Measurements from ENCODE around the gene C1QB. TPM values are rescaled to one million over a fixed set of nuclear protein-coding genes. Genes with fewer than 3 reads are reported as not detected.
A peak's percentile ranks its signal among the peaks of the same experiment; 100 is the strongest.

The C1QB gene
- total and polyA plus RNA-seq, 4 donors: 93.9 to 335 (median 143) TPM

DNA sequence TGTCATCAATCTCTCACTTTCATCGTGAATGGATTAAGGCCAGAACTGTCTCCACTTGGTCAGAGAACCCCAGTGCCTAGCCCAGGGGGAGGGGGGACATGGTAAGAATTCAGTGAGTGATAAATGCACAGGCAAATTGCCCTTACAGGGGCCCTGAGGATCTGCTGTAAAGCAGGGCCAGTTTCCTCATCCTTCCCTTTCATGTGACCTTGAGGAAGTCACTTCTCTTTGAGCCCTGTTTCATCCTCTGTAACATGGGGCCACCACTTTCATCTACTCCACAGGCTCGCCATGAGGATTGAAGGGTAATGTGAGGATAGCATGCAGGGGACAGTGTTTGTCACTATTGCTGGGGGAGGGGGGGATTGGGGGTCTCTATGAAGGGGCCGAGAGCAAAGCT is 44.7 kb upstream of the C1QB start:
- no peak for DNase-seq (ENCODE audit: low spot score)
- peaks cover 0 to 2% (median 0%) of the 10 kb centered on the region in 4 donors for H3K9me3 ChIP-seq (ENCODE audit: control insufficient read depth in 4 of 4, low read length in 3 of 4)
- no peak for TF ChIP-seq FOXA2 (IDR thresholded peaks at IDR 0.05)
- TF ChIP-seq RAD21 (IDR thresholded peaks at IDR 0.05): no peak
- no peaks in the 10 kb centered on the region for H3K36me3 ChIP-seq (ENCODE audit: control insufficient read depth in 4 of 4, insufficient read depth in 3 of 4, low read depth in 1 of 4, low read length in 3 of 4)
- peaks cover 0 to 8% (median 6%) of the 10 kb centered on the region in 4 donors for H3K27me3 ChIP-seq (ENCODE audit: control insufficient read depth in 4 of 4, insufficient read depth in 4 of 4, low read length in 3 of 4)
- no peak overlapping the region for H3K9ac ChIP-seq (ENCODE audit: low read depth in 1 of 2, low read length in 2 of 2)
- WGBS: 65% methylated on average over 3 of the region's 3 CpGs
- H3K4me3 ChIP-seq (ENCODE audit: low read depth in 1 of 3, low read length in 3 of 3): no peak overlapping the region
- no peaks in the 10 kb centered on the region for H3K4me1 ChIP-seq (ENCODE audit: control insufficient read depth in 4 of 4, insufficient read depth in 4 of 4, low read length in 3 of 4)
- H3K27ac ChIP-seq (ENCODE audit: low read depth in 1 of 2, low read length in 2 of 2): no peak overlapping the region

GRCh38 chr1:22609291-22609690 is 43.7 kb upstream of the C1QB start:
- H3K27ac ChIP-seq (ENCODE audit: low read depth in 1 of 2, low read length in 2 of 2): no peak overlapping the region
- peaks cover 0 to 2% (median 0%) of the 10 kb centered on the region in 4 donors for H3K9me3 ChIP-seq (ENCODE audit: control insufficient read depth in 4 of 4, low read length in 3 of 4)
- no peak overlapping the region for H3K9ac ChIP-seq (ENCODE audit: low read depth in 1 of 2, low read length in 2 of 2)
- no peak for TF ChIP-seq GABPA (IDR thresholded peaks at IDR 0.05 in 1 of 2, conservative IDR thresholded peaks at IDR 0.05 in 1 of 2)
- TF ChIP-seq, protein P1, sequence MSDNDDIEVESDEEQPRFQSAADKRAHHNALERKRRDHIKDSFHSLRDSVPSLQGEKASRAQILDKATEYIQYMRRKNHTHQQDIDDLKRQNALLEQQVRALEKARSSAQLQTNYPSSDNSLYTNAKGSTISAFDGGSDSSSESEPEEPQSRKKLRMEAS (IDR thresholded peaks at IDR 0.05): no peak
- TF ChIP-seq RAD21 (IDR thresholded peaks at IDR 0.05): no peak
- no peak for TF ChIP-seq HNF4G (IDR thresholded peaks at IDR 0.05)
- TF ChIP-seq EGR1 (IDR thresholded peaks at IDR 0.05; ENCODE audit: low read depth in 2 of 2): no peak
- TF ChIP-seq HNF4A (conservative IDR thresholded peaks at IDR 0.05): no peak
- no peak for TF ChIP-seq FOXA1 (IDR thresholded peaks at IDR 0.05)
- TF ChIP-seq, protein P2, sequence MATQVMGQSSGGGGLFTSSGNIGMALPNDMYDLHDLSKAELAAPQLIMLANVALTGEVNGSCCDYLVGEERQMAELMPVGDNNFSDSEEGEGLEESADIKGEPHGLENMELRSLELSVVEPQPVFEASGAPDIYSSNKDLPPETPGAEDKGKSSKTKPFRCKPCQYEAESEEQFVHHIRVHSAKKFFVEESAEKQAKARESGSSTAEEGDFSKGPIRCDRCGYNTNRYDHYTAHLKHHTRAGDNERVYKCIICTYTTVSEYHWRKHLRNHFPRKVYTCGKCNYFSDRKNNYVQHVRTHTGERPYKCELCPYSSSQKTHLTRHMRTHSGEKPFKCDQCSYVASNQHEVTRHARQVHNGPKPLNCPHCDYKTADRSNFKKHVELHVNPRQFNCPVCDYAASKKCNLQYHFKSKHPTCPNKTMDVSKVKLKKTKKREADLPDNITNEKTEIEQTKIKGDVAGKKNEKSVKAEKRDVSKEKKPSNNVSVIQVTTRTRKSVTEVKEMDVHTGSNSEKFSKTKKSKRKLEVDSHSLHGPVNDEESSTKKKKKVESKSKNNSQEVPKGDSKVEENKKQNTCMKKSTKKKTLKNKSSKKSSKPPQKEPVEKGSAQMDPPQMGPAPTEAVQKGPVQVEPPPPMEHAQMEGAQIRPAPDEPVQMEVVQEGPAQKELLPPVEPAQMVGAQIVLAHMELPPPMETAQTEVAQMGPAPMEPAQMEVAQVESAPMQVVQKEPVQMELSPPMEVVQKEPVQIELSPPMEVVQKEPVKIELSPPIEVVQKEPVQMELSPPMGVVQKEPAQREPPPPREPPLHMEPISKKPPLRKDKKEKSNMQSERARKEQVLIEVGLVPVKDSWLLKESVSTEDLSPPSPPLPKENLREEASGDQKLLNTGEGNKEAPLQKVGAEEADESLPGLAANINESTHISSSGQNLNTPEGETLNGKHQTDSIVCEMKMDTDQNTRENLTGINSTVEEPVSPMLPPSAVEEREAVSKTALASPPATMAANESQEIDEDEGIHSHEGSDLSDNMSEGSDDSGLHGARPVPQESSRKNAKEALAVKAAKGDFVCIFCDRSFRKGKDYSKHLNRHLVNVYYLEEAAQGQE (IDR thresholded peaks at IDR 0.05): no peak
- no peak for TF ChIP-seq JUND (IDR thresholded peaks at IDR 0.05)
- H3K4me3 ChIP-seq (ENCODE audit: low read depth in 1 of 3, low read length in 3 of 3): no peak overlapping the region
- peaks cover 0 to 8% (median 4%) of the 10 kb centered on the region in 4 donors for H3K27me3 ChIP-seq (ENCODE audit: control insufficient read depth in 4 of 4, insufficient read depth in 4 of 4, low read length in 3 of 4)
- WGBS: 24% methylated on average over 6 of the region's 6 CpGs
- no peaks in the 10 kb centered on the region for H3K36me3 ChIP-seq (ENCODE audit: control insufficient read depth in 4 of 4, insufficient read depth in 3 of 4, low read depth in 1 of 4, low read length in 3 of 4)
- DNase-seq (ENCODE audit: low spot score): no peak
- no peaks in the 10 kb centered on the region for H3K4me1 ChIP-seq (ENCODE audit: control insufficient read depth in 4 of 4, insufficient read depth in 4 of 4, low read length in 3 of 4)

DNA sequence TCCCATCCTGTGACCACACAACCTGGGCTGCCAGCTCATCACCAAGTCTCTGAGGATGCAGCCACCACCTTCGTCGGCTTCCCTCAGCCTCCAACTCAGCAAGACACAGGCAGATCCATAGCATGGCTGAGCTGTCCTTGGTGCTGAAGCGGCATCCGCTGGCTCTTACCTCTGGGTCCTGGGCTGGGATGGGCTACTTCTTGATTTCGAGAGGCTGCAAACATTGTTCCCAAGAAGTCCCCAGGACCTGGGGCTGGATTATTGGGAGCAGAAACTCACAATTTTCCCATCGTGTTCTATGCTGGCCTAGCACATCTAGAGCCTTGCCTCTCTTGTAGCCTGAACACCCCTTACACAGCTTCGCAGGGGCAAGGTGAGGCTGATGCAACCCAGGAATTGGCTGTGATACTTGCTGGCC is 41.5 kb upstream of the C1QB start:
- peaks cover 0 to 2% (median 0%) of the 10 kb centered on the region in 4 donors for H3K9me3 ChIP-seq (ENCODE audit: control insufficient read depth in 4 of 4, low read length in 3 of 4)
- no peak overlapping the region for H3K27ac ChIP-seq (ENCODE audit: low read depth in 1 of 2, low read length in 2 of 2)
- H3K36me3 ChIP-seq (ENCODE audit: control insufficient read depth in 4 of 4, insufficient read depth in 3 of 4, low read depth in 1 of 4, low read length in 3 of 4): no peaks in the 10 kb centered on the region
- 23% methylated on average over 7 of the region's 7 CpGs for WGBS
- H3K4me3 ChIP-seq (ENCODE audit: low read depth in 1 of 3, low read length in 3 of 3): no peak overlapping the region
- DNase-seq (ENCODE audit: low spot score): peak; percentile 62
- TF ChIP-seq SP1 (IDR thresholded peaks at IDR 0.05) (no peak), TAF1 (conservative IDR thresholded peaks at IDR 0.05) (no peak), EGR1 (IDR thresholded peaks at IDR 0.05; ENCODE audit: low read depth in 2 of 2) (no peak), FOXA2 (IDR thresholded peaks at IDR 0.05) (no peak), RAD21 (IDR thresholded peaks at IDR 0.05) (no peak), YY1 (IDR thresholded peaks at IDR 0.05) (no peak)
- TF ChIP-seq, protein P2 (IDR thresholded peaks at IDR 0.05): peak; percentile 99
- H3K27me3 ChIP-seq (ENCODE audit: control insufficient read depth in 4 of 4, insufficient read depth in 4 of 4, low read length in 3 of 4): peaks cover 0 to 15% (median 4%) of the 10 kb centered on the region in 4 donors
- H3K4me1 ChIP-seq (ENCODE audit: control insufficient read depth in 4 of 4, insufficient read depth in 4 of 4, low read length in 3 of 4): no peaks in the 10 kb centered on the region
- H3K9ac ChIP-seq (ENCODE audit: low read depth in 1 of 2, low read length in 2 of 2): no peak overlapping the region

Measured in liver (tissue), 9 donors.